Muscle of leg (tissue), 11 donors: ENCODE data around the gene NRL. TPM values are rescaled to one million over a fixed set of nuclear protein-coding genes. Genes with fewer than 3 reads are reported as not detected.
A peak's percentile ranks its signal among the peaks of the same experiment; 100 is the strongest.

Source experiments
- DNase-seq: peaks from one replicate; pipeline ENCODE4 v3.0.0; 2013
- H3K27ac ChIP-seq: one replicate; pipeline ENCODE4 v1.5.1; 2013; ENCODE audit warnings: mild to moderate bottlenecking, low read length, control low read depth
- H3K27me3 ChIP-seq: one replicate; pipeline ENCODE4 v1.6.1; 2013; ENCODE audit warnings: low read length; ENCODE audit not compliant: control insufficient read depth, insufficient read depth
- H3K36me3 ChIP-seq: one replicate; pipeline ENCODE4 v1.6.1; 2013; ENCODE audit warnings: low read length; ENCODE audit not compliant: control insufficient read depth, insufficient read depth
- H3K4me1 ChIP-seq: one replicate; pipeline ENCODE4 v1.6.1; 2013; ENCODE audit warnings: low read length; ENCODE audit not compliant: control insufficient read depth, insufficient read depth
- H3K4me3 ChIP-seq: one replicate; pipeline ENCODE4 v1.5.1; 2013; ENCODE audit warnings: low read length, control low read depth
- H3K9me3 ChIP-seq: replicated peaks from 2 replicates; pipeline ENCODE4 v1.6.1; 2013; ENCODE audit warnings: low read depth, low read length; ENCODE audit not compliant: control insufficient read depth
- WGBS: methylation state at CpG from one replicate; pipeline ENCODE4 v1.1.5; 2013; ENCODE audit warnings: missing lambda C conversion rate; ENCODE audit not compliant: insufficient coverage; 5-methylcytosine and 5-hydroxymethylcytosine counted together
- polyA plus RNA-seq, 8 donors: library from polyadenylated mRNA; unstranded; fragments of 120-200 nt; gene quantifications; one replicate each; pipeline versions ENCODE4 v1.2.1 to v1.2.3, GENCODE V29; 2013; ENCODE audit warnings: inconsistent platforms in 1 of 8, low replicate concordance in 1 of 8; ENCODE audit not compliant: insufficient read length in 8 of 8, insufficient read depth in 1 of 8
- total RNA-seq: library from RNA; stranded (reverse); fragments of 120-200 nt; gene quantifications from one replicate; pipeline ENCODE4 v1.2.4, GENCODE V29; 2013

The NRL gene
- total and polyA plus RNA-seq, 9 donors: 0.96 to 2.2 (median 1.8) TPM

GRCh38 chr14:24082411-24083080 lies 32.2 kb downstream of the NRL start:
- WGBS: 50% methylated on average over 1 of the region's 5 CpGs
- DNase-seq: no peak
- Histone ChIP-seq H3K36me3 (no peaks in the 10 kb centered on the region), H3K27me3 (peaks cover 43% of the 10 kb centered on the region), H3K4me1 (peaks cover 11% of the 10 kb centered on the region), H3K27ac (no peak overlapping the region), H3K9me3 (no peaks in the 10 kb centered on the region), H3K4me3 (no peak overlapping the region)

GRCh38 chr14:24081739-24082211 lies 33.0 kb downstream of the NRL start:
- no peak for DNase-seq
- Histone ChIP-seq H3K36me3 (no peaks in the 10 kb centered on the region), H3K27me3 (peaks cover 46% of the 10 kb centered on the region), H3K27ac (no peak overlapping the region), H3K9me3 (no peaks in the 10 kb centered on the region), H3K4me3 (peak overlapping the region; percentile 45), H3K4me1 (peaks cover 11% of the 10 kb centered on the region)
- 14% methylated on average over 18 of the region's 26 CpGs for WGBS

- WGBS: under 1% methylated on average over 62 of the region's 74 CpGs
- H3K9me3 ChIP-seq: no peaks in the 10 kb centered on the region
- peaks cover 46% of the 10 kb centered on the region for H3K27me3 ChIP-seq
- no peaks in the 10 kb centered on the region for H3K36me3 ChIP-seq
- peak overlapping the region; percentile 45 for H3K4me3 ChIP-seq
- H3K4me1 ChIP-seq: peaks cover 11% of the 10 kb centered on the region
- DNase-seq: peak; percentile 27
- H3K27ac ChIP-seq: no peak overlapping the region
Observed at GRCh38 chr14:24080888-24081738, 33.6 kb downstream of the NRL start.

GRCh38 chr14:24080142-24080530 lies 34.6 kb downstream of the NRL start:
- H3K4me3 ChIP-seq: no peak overlapping the region
- H3K4me1 ChIP-seq: peaks cover 11% of the 10 kb centered on the region
- no peak for DNase-seq
- H3K27me3 ChIP-seq: peaks cover 46% of the 10 kb centered on the region
- H3K9me3 ChIP-seq: no peaks in the 10 kb centered on the region
- H3K27ac ChIP-seq: no peak overlapping the region
- H3K36me3 ChIP-seq: no peaks in the 10 kb centered on the region
- WGBS: 61% methylated on average over 6 of the region's 6 CpGs

GRCh38 chr14:24079491-24080141 lies 35.1 kb downstream of the NRL start:
- Histone ChIP-seq H3K9me3 (no peaks in the 10 kb centered on the region), H3K36me3 (no peaks in the 10 kb centered on the region), H3K4me1 (peaks cover 11% of the 10 kb centered on the region), H3K4me3 (no peak overlapping the region), H3K27ac (no peak overlapping the region), H3K27me3 (peaks cover 46% of the 10 kb centered on the region)
- WGBS: 27% methylated on average over 5 of the region's 9 CpGs
- no peak for DNase-seq

GRCh38 chr14:24078146-24078545 lies 36.6 kb downstream of the NRL start:
- Histone ChIP-seq H3K4me3 (no peak overlapping the region), H3K36me3 (no peaks in the 10 kb centered on the region), H3K4me1 (peaks cover 11% of the 10 kb centered on the region), H3K9me3 (no peaks in the 10 kb centered on the region), H3K27me3 (peaks cover 52% of the 10 kb centered on the region), H3K27ac (no peak overlapping the region)
- no CpG with 5 or more reads among the region's 3 CpGs for WGBS
- DNase-seq: no peak

- H3K4me3 ChIP-seq: no peak overlapping the region
- peaks cover 44% of the 10 kb centered on the region for H3K27me3 ChIP-seq
- H3K4me1 ChIP-seq: peaks cover 11% of the 10 kb centered on the region
- no peaks in the 10 kb centered on the region for H3K9me3 ChIP-seq
- no peaks in the 10 kb centered on the region for H3K36me3 ChIP-seq
- H3K27ac ChIP-seq: no peak overlapping the region
- no peak for DNase-seq
- 89% methylated on average over 22 of the region's 23 CpGs for WGBS
Observed at GRCh38 chr14:24077086-24077485, 37.7 kb downstream of the NRL start.

GRCh38 chr14:24076302-24076601 lies 38.5 kb downstream of the NRL start:
- Histone ChIP-seq H3K27ac (no peak overlapping the region), H3K27me3 (peaks cover 41% of the 10 kb centered on the region), H3K36me3 (no peaks in the 10 kb centered on the region), H3K4me3 (no peak overlapping the region), H3K4me1 (peaks cover 4% of the 10 kb centered on the region), H3K9me3 (no peaks in the 10 kb centered on the region)
- DNase-seq: no peak
- WGBS: no CpG with 5 or more reads among the region's 10 CpGs

GRCh38 chr14:24075485-24076301 lies 39.1 kb downstream of the NRL start:
- no peak for DNase-seq
- no peak overlapping the region for H3K27ac ChIP-seq
- H3K27me3 ChIP-seq: peaks cover 37% of the 10 kb centered on the region
- H3K9me3 ChIP-seq: no peaks in the 10 kb centered on the region
- H3K4me3 ChIP-seq: no peak overlapping the region
- 90% methylated on average over 4 of the region's 11 CpGs for WGBS
- H3K36me3 ChIP-seq: no peaks in the 10 kb centered on the region
- H3K4me1 ChIP-seq: peaks cover under 1% of the 10 kb centered on the region
